ENCODE data around the gene GPATCH2L.

GPATCH2L gene

DNA sequence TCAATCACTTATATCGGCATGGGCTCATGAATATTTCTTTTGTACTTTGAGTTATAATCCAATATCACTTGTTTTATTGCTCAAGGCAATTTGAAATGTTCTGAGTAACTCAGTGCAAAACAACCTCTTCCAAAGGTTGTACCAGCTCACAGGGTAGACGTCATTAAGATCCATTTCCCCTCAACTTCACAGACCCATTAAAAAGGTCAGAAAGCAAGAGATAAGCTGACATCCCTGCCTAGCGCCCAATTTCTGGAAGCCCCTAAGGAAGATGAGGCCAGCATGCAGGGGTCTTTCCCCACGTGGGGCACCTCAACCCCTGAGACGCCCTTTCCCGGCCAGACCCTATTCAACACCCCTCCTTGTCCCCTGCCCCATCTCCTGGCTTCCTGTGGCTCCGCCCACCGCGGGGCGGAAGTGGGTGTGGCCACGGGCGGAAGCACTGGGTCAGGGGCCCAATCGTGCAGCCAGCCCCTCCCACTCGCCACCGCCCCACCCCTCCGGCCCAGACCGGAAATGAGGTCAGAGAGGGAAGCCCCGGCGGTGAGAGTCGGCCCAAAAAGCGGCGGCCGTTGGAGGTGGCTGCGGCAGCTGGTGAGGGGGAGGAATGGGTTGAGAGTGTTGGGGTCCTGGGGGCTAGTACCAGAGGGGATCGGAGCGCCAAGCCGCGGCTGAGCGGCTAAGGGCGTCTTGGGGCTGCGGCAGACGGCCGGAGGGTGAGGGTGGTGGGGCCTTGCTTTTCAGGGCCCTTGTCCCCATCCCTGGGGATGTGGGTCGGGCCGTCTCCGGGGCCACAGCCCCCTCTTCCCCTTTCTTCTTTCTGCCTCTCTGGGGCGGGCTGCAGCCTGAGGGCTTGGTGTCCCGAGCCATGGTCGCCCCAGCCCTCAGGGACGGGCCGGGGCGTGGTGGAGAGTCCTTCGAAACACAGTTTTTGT, at the start of gene GPATCH2L:
TSS of gene GPATCH2L (plus strand) at position 525 of the 935 bp plus-strand sequence. CDS start 2,442 bp downstream, outside the sequence.
- H3K4me3 ChIP-seq (ENCODE audit: low read depth, low read length), result peak within 1 kb of the TSS; percentile 79
- TF ChIP-seq, protein P1, sequence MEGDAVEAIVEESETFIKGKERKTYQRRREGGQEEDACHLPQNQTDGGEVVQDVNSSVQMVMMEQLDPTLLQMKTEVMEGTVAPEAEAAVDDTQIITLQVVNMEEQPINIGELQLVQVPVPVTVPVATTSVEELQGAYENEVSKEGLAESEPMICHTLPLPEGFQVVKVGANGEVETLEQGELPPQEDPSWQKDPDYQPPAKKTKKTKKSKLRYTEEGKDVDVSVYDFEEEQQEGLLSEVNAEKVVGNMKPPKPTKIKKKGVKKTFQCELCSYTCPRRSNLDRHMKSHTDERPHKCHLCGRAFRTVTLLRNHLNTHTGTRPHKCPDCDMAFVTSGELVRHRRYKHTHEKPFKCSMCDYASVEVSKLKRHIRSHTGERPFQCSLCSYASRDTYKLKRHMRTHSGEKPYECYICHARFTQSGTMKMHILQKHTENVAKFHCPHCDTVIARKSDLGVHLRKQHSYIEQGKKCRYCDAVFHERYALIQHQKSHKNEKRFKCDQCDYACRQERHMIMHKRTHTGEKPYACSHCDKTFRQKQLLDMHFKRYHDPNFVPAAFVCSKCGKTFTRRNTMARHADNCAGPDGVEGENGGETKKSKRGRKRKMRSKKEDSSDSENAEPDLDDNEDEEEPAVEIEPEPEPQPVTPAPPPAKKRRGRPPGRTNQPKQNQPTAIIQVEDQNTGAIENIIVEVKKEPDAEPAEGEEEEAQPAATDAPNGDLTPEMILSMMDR (IDR thresholded peaks at IDR 0.05; ENCODE audit: low read depth, low read length, missing control alignments), result no peak
- DNase-seq (ENCODE audit: low read depth), result peak; percentile 67

DNA sequence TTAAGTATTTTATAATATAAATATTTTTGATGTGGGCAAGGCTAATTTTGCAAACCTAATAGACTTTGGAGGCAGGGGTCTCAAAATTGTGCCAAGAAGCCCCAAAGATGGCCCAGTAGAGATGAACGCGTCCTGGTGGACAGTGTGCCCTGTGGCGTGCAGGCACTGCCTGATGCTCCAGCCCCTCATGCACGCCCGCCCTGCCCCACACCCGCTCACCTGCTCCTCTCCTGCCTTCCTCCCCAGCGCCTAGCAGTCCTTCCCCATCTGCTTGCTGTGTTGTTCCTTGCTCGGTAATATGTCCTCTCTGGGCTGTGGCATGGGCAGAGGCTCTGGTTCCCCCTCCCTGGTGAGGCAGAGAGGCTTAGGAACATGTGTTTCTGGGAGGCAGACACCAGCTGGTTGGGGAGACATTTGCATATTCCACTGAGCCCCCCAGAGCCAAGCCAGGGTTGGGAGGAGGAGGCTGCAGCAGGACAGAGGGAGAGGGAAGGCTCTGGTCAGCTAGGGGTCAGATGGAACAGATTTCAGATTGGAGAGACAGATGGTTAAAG, 46.8 kb upstream of the GPATCH2L start:
- TF ChIP-seq, protein P1 (IDR thresholded peaks at IDR 0.05; ENCODE audit: low read depth, low read length, missing control alignments), result no peak
- DNase-seq (ENCODE audit: low read depth), result no peak
- H3K4me3 ChIP-seq (ENCODE audit: low read depth, low read length), result no peak overlapping the region

- no peak for DNase-seq (ENCODE audit: low read depth)
- TF ChIP-seq, protein P1 (IDR thresholded peaks at IDR 0.05; ENCODE audit: low read depth, low read length, missing control alignments), result no peak
- H3K4me3 ChIP-seq (ENCODE audit: low read depth, low read length), result no peak overlapping the region
These were observed 45.5 kb upstream of the GPATCH2L start for GRCh38 chr14:76106188-76106587.

GRCh38 chr14:76109087-76109880, 42.4 kb upstream of the GPATCH2L start:
- H3K4me3 ChIP-seq (ENCODE audit: low read depth, low read length), result no peak overlapping the region
- TF ChIP-seq, protein P1 (IDR thresholded peaks at IDR 0.05; ENCODE audit: low read depth, low read length, missing control alignments), result no peak
- no peak for DNase-seq (ENCODE audit: low read depth)

- TF ChIP-seq, protein P1 (IDR thresholded peaks at IDR 0.05; ENCODE audit: low read depth, low read length, missing control alignments), result no peak
- H3K4me3 ChIP-seq (ENCODE audit: low read depth, low read length), result no peak overlapping the region
- no peak for DNase-seq (ENCODE audit: low read depth)
These were observed 38.7 kb upstream of the GPATCH2L start for GRCh38 chr14:76112889-76113624.

- TF ChIP-seq, protein P1 (IDR thresholded peaks at IDR 0.05; ENCODE audit: low read depth, low read length, missing control alignments), result no peak
- DNase-seq (ENCODE audit: low read depth), result no peak
- H3K4me3 ChIP-seq (ENCODE audit: low read depth, low read length), result no peak overlapping the region
These were observed 38.0 kb upstream of the GPATCH2L start for GRCh38 chr14:76113691-76114090.
